T-helper 2 cell (primary cell): ENCODE results near the gene FBXO3.
"Not testable (repeated sequence)": the region's sequence is repeated elsewhere in the genome, so short reads cannot be mapped to it uniquely, and the experiment has no call there.

Experiments
- DNase-seq, 5 experiments: peaks; one replicate each; pipeline versions ENCODE4 v3.0.0 to v3.0.0-alpha.2; 2012 to 2022

FBXO3 gene

GRCh38 chr11:33725496-33725895, 48.8 kb downstream of the FBXO3 start:
- no peak for DNase-seq

- DNase-seq, result no peak
These were observed 49.7 kb downstream of the FBXO3 start for GRCh38 chr11:33724644-33725035.

DNA sequence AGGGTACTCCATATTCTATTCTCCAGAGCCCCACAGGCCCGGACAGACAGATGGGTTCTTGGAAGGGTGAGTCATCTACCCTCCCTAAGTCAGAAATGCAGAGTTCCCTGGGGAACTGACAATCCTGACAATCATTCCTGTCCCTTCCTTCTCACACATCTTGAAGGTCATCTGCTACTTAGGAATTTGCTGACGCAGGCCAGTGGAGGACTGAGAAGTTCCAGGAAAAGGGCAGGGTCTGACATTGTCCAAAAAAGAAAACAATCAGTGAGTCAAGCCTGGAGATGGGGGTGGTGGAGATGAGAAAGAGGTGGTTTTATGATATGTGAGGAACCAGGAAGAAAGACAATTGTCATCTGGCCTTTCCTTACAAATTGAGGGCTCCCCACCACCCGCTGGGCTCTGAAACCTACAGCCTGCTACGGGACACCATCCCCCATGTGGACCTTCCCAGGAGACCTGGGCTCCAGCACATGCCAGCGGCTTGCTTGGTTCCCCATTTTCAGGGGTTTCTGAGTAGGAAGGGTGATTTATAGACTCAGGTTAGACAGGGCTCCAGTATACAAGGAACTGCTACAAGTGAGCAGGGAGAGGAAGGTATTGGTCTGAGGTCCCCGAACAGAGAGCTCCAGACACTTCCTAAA, 51.0 kb downstream of the FBXO3 start:
- DNase-seq, result no peak

- DNase-seq, result peak in 1 of 5 experiments; percentile 70
These were observed 51.6 kb downstream of the FBXO3 start for GRCh38 chr11:33722590-33723234.

- no peak for DNase-seq
These were observed 52.3 kb downstream of the FBXO3 start for GRCh38 chr11:33721984-33722383.

DNA sequence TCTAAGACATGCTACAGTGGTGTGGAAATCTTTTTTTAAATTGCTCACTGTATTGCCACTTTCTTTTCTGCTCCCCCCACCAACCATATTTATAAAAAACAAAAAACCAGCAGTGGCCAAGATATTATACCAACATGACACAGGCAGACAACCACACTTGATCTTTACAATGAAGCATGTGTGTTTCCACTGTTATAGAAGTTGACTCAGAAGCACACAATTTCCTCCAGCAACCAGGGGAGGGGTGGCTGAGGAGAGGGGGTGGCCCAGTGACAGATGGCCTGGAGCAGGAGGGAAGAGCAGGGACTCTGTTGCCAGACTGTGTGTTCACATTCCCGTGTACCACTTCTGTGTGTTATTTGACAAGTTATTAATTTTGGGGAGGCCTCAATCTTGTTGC, 52.9 kb downstream of the FBXO3 start:
- peak in 1 of 5 experiments; percentile 18 for DNase-seq

DNA sequence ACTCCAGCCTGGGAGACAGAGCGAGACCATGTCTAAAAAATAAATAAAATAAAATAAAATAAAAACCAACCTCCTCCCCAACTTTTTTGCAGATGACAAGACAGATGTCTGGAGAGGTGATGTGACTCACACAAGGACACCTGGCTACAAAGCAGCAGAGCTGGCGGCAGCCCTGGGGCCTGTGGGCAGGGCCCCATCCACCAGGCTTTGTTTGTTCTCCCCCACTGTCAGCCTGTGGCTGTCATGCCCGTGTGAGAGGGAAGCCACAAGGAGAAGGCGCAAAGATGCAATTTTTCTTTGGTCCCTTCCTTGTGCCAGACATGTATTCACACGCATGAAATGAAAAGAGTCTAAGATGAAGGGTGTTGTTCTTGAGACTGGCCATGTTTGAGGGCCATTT, 54.7 kb downstream of the FBXO3 start:
- no peak for DNase-seq

GRCh38 chr11:33718440-33718839, 55.9 kb downstream of the FBXO3 start:
- DNase-seq, result no peak

GRCh38 chr11:33716243-33716642, 58.1 kb downstream of the FBXO3 start:
- DNase-seq, result peak in 1 of 5 experiments; percentile 42

- DNase-seq, result no peak
These were observed 60.4 kb downstream of the FBXO3 start for GRCh38 chr11:33713856-33714398.

- no peak for DNase-seq
These were observed 61.0 kb downstream of the FBXO3 start for GRCh38 chr11:33713151-33713855.

- no peak for DNase-seq
These were observed 61.9 kb downstream of the FBXO3 start for GRCh38 chr11:33712436-33712835.

GRCh38 chr11:33709466-33709865, 64.9 kb downstream of the FBXO3 start:
- DNase-seq, result no peak

GRCh38 chr11:33708985-33709384, 65.3 kb downstream of the FBXO3 start:
- no peak for DNase-seq

GRCh38 chr11:33707831-33708230, 66.5 kb downstream of the FBXO3 start:
- not testable (repeated sequence) for DNase-seq

DNA sequence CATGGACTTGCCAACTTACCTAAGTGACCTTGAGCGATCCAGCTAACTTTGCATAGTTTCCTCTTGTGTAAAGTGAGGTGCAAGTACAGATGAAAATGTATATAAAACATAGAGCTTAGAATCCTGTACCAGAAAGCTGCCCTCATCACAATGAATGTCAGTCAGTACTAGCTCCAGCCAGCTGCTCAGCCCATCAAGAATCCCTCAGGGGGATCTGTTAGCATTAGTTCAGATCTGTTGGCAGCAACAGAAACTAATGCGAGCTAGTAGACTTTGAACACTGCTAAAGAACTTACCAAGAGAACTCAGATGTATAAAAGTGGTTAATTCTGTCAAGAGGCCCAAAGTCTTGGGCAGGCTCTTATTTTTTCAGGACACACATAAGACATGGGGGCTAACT, 67.4 kb downstream of the FBXO3 start:
- DNase-seq, result no peak

- no peak for DNase-seq
These were observed 67.8 kb downstream of the FBXO3 start for GRCh38 chr11:33706546-33706945.

DNA sequence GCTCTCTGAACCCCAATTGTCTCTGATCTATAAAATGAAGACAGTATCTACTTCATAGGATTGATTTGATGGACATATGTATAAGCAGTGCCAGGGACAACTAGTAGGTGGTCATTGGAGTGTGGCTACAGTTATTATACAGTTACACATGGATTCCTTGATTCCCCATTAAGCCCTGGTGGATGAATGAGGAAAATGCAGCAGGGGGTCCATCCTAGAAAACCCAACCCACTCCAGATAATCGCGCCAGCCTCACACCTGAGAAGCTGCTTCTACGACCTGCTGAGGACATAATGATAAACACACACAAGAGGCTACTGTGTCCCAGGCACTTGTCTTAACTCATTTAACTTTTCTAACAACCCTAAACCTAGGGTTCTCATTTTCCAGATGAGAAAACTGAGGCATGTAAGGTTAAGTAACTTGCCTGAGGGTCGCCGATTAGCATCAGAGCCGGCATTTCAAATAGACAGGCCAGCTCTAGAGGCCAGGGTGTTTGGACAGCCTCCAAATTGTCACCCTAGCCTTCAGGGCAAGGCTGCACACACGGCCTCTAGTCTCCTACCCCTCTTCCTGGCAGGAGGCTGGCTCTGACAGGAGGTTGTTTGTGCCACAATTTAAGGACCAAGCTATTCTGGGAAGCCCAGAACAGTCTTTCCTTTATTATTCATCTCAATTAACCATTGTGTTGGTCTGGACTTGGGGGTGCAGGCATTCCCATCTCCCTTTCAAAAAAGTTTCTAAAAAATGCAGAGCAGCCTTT, 69.9 kb downstream of the FBXO3 start:
- no peak for DNase-seq

DNA sequence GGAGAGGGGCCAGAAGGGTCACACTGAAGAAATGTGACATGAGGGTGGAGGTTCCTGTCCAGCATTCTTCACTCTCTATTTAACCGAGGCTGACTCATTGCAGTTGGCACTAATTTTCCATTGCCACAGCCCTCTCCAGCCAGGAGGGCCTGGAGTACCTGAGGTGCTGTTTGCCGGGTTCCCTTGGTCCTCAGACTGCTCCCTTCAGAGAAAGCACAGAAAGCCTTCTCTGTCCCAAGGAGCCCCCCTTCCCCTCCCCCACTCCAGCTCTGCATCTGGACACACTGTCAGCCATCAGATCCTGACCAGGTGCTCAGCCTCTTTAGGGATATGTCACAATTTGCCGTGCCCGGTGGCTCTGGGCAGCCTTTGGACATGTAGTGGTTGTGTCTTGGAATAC, 70.5 kb downstream of the FBXO3 start:
- no peak for DNase-seq

DNA sequence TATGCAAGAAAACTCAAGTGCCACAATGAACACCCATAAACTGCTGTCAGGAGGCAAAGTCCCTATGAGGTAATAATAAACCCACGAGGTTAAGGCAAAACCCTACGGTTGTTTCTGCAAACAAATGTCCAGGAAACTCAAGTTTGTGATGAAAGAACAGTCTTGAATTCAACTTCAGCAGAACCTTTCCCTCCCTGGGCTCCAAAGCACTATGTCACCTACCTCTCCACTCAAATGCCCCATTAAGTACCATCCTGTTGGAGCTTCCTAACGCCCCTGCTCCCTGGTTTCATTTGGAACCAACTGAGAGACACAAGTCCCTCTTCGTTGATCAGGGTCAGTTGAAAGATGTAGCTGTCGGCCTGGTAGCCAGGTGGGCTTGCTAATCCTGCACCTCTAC, 71.1 kb downstream of the FBXO3 start:
- DNase-seq, result no peak

GRCh38 chr11:33701302-33702230, 72.8 kb downstream of the FBXO3 start:
- peak in 1 of 5 experiments; percentile 16 for DNase-seq
